ENCODE measurements around the gene NOC4L. TPM values are rescaled to one million over a fixed set of nuclear protein-coding genes. Genes with fewer than 3 reads are reported as not detected.

The NOC4L gene
- total RNA-seq, 1 experiment from 2014 or later = 29.1 TPM

DNA sequence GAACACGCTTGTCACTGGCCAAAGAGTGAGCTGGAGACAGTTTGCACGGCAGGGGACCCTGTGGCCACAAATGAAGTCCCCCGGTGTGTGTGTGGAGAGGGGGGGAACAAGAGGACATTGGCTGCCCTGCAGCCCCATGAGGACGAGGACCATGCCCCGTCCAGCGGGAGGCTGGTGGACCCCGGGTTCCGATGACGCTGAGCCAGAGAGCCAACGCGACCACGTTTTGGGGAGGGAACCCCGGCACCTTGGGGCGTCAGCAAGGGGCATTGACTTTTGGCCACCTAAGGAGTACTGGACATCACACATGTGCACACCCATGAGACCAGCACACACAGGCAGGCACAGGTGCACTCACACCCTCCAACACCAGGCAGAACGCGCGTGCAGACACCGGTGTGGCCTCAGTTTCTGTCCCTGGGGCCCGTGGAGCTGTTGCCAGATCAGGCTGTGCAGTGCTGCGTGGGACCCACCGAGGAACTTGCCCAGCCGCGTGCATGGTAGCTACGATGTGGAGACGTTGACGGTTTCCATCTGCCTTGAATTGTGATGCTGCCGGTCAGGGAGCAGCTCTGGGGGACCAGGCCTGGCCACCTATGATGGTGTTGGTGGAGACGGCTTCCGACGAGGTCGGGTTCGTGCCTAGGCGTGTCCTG lies 26.5 kb downstream of the NOC4L start:
- H3K4me3 ChIP-seq (ENCODE audit: insufficient read depth, low read depth, low read length) = no peak overlapping the region
- H3K27me3 ChIP-seq (ENCODE audit: control insufficient read depth, insufficient read depth, low read length) = peaks cover 1% of the 10 kb centered on the region; the same call in 1 of the 2 replicates
- no peaks in the 10 kb centered on the region for H3K36me3 ChIP-seq (replicated peaks; ENCODE audit: control insufficient read depth, insufficient read depth, low read length)
- no peak for DNase-seq

DNA sequence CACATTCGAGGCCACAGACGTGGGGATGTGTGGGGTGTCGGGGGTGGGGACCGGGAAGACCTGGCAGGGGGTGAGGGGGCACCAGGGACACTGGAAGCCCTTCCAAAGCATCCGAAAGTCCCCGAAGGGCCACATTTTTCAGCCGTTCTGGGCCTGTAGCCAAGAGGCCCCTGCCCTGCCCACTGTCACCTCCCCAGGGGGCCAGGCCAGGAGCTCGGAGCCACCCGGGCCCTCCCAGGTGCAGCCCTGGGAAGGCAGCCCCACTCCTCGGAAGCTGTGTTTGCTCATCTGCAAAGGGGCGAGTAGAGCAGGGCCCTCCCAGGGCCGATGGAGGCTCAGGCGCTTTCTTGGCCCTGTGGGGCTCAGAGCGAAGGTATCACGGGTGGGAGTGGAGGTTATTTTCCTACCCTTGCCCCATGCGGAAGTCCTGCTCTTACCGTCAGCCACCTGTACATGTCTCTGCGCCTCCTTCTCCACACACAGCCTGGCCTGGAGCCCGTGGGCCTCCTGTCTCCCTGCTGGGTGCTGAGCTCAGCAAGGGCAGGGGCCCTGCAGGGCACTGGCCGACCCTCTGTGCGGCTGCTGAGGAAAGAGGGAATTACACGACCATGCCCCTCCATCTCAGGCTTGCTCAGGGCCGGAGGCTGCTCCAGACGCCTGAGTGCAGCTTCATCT lies 27.2 kb downstream of the NOC4L start:
- H3K4me3 ChIP-seq (ENCODE audit: insufficient read depth, low read depth, low read length) = no peak overlapping the region
- H3K27me3 ChIP-seq (ENCODE audit: control insufficient read depth, insufficient read depth, low read length) = peaks cover 1% of the 10 kb centered on the region; the same call in 1 of the 2 replicates
- no peak for DNase-seq
- H3K36me3 ChIP-seq (replicated peaks; ENCODE audit: control insufficient read depth, insufficient read depth, low read length) = no peaks in the 10 kb centered on the region

DNA sequence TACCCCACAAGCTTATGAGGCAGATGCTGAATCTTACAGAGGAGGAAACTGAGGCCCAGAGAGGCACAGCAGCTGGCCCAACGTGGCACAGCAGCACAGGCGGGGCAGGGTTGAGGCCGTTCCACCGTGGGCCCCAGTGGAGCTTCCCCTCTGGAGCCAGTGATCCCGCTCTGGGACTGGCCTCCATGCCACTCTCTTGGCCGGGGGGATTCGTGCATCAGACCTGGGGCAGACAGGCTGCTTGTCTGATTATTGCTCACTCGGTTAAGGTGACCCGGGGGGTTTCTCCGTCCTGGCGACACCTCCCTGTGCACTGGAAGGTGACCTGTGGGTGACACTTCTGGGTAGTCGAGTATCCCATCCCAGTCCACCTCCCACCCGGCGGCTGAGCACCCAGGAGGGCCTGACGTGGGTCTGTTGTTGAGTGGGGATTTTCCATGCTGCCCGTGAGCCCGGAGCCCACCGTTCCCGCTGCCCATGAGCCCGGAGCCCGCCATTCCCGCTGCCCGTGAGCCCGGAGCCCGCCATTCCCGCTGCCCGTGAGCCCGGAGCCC lies 27.8 kb downstream of the NOC4L start:
- no peaks in the 10 kb centered on the region for H3K36me3 ChIP-seq (replicated peaks; ENCODE audit: control insufficient read depth, insufficient read depth, low read length)
- H3K27me3 ChIP-seq (ENCODE audit: control insufficient read depth, insufficient read depth, low read length) = peaks cover 1% of the 10 kb centered on the region; the same call in 1 of the 2 replicates
- H3K4me3 ChIP-seq (ENCODE audit: insufficient read depth, low read depth, low read length) = no peak overlapping the region
- no peak for DNase-seq

DNA sequence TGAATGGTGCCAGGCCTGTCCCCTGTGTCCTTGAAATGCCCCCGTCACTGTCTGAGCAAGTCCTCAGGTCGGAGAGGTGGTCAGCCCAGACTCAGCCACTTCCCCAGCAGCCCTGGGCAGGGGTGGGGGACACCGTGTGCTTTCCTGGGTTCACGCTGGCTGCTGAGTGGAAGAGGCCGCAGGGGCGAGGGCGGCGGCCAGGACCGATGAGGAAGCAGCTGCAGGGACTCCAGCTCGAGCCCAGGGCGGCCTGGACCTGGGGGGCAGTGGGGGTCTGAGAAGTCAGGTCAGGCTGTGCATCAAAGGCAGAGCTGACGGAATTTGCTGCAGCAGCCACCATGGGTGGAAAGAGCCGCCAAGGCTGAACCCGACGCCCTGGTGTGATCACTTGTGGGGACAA lies 28.4 kb downstream of the NOC4L start:
- no peak overlapping the region for H3K4me3 ChIP-seq (ENCODE audit: insufficient read depth, low read depth, low read length)
- no peak for DNase-seq
- peaks cover 1% of the 10 kb centered on the region; the same call in 1 of the 2 replicates for H3K27me3 ChIP-seq (ENCODE audit: control insufficient read depth, insufficient read depth, low read length)

DNA sequence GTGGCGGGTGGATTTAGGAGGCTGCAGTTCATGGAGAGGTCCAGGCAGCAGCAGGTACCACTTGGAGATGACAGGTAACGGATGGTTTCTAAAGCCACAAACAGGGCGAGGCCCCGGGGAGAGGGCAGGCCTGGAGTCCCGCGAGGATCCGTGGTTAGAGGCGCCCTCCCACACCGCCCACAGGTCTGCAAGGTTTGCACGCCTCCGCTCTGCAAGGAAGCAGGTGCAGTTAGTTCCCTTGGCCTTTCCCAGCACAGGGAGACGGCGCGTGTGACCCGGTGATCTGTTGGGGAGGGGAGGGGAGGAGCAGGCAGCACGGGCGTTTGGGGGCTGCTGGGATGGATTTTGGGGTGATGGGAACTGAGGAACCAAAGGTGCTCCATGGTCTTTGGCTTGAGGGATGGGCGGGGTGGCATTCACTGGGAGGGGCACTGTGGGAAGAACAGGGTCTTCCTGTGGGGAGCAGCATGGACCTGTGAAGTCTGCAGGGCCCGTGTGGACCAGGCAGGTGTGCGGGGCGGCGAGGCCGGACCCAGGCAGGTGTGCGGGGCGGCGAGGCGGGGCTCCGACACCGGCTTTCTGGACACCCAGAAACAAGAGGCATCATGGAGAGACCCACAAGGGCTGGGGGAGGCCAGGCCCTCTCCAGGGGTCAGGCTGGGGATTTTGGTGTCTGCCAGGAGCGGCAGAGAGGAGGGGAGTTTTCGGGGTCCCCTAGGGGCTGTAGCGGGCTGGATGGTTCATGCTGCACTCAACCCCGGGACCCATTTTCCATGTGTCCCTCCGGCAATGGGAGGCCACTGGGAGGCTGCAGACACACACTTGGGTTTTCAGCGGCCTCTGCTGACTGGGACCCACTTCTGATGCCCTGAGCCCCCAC lies 29.1 kb downstream of the NOC4L start:
- Histone ChIP-seq H3K36me3 (replicated peaks; ENCODE audit: control insufficient read depth, insufficient read depth, low read length) (no peaks in the 10 kb centered on the region), H3K4me3 (ENCODE audit: insufficient read depth, low read depth, low read length) (no peak overlapping the region), H3K27me3 (ENCODE audit: control insufficient read depth, insufficient read depth, low read length) (peaks cover 1% of the 10 kb centered on the region; the same call in 1 of the 2 replicates)
- no peak for DNase-seq

More for the DNA sequence above, 28.4 kb downstream of the NOC4L start:
- H3K36me3 ChIP-seq (replicated peaks; ENCODE audit: control insufficient read depth, insufficient read depth, low read length) = no peaks in the 10 kb centered on the region

DNA sequence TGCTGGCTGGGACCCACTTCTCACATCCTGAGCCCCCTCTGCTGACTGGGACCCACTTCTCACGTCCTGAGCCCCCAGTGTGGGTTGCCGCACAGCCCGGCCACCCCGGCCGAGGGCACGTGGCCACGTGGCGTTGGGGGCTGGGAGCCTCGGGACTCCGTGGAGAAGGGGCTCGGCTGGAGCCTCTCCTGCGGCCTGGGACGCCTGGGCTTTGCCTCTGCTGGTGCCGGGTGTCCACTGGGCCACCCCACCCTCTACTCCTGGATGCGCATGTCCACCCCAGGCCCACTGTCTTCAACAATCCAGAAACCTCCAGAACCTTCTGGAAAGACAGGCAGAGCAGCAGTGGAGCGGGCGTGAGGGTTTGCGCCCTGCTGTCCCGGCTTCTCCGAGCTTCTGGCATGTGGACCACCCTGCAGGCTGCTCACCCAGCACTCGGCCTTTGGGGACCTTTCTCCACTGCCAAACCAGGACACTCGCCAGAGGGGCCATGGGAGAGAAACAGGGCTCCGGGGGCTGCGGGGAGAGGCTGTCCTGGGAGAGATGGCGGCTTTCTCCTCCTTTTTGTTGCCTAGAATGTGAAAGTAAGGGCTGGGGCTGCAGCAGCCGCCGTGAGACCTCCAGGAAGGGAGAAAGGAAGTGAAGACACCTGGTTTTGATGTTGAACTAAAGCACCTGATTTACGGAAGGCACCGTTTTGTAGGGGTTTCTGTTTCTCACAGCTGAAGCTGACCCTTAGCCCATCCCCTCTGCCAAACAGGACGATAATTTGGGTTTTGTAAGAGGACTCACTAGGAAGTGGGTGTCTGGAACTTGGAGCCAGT lies 30.0 kb downstream of the NOC4L start:
- H3K27me3 ChIP-seq (ENCODE audit: control insufficient read depth, insufficient read depth, low read length) = peaks cover 1% of the 10 kb centered on the region; the same call in 1 of the 2 replicates
- H3K36me3 ChIP-seq (replicated peaks; ENCODE audit: control insufficient read depth, insufficient read depth, low read length) = no peaks in the 10 kb centered on the region
- no peak overlapping the region for H3K4me3 ChIP-seq (ENCODE audit: insufficient read depth, low read depth, low read length)
- no peak for DNase-seq

DNA sequence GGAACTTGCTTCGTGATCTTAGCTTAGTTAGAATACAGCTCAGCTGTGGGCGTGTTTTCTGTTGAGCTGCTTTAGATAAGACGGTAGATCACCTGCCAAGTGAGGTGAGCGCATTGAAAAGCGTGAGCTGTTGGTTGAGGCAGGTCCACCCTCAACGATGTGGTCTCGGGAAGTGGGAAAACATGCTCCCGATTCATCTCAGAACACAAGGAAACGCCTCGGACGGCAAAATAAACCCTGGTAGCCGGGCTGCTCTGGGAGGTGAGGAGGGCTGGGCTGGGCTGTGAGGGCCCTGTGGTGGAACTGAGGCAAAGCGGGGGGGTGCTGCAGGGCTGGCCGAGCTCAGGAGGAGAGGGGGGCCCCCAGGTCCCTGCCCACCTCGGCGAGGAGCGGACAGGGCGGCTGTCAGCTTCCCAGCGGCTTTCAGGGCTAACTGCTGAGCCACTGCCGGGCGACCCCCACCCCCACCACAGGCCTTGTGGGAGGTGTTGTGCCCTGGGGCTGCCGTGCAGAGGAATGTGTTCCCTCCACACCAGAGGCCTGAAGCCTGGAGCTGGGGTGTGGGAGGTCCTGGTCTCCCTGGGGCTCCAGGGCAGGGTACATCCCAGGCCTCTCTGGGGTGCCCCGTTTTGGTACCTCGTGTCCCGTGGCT lies 30.7 kb downstream of the NOC4L start:
- no peaks in the 10 kb centered on the region for H3K36me3 ChIP-seq (replicated peaks; ENCODE audit: control insufficient read depth, insufficient read depth, low read length)
- H3K27me3 ChIP-seq (ENCODE audit: control insufficient read depth, insufficient read depth, low read length) = peaks cover 1% of the 10 kb centered on the region; the same call in 1 of the 2 replicates
- DNase-seq = no peak
- no peak overlapping the region for H3K4me3 ChIP-seq (ENCODE audit: insufficient read depth, low read depth, low read length)

DNA sequence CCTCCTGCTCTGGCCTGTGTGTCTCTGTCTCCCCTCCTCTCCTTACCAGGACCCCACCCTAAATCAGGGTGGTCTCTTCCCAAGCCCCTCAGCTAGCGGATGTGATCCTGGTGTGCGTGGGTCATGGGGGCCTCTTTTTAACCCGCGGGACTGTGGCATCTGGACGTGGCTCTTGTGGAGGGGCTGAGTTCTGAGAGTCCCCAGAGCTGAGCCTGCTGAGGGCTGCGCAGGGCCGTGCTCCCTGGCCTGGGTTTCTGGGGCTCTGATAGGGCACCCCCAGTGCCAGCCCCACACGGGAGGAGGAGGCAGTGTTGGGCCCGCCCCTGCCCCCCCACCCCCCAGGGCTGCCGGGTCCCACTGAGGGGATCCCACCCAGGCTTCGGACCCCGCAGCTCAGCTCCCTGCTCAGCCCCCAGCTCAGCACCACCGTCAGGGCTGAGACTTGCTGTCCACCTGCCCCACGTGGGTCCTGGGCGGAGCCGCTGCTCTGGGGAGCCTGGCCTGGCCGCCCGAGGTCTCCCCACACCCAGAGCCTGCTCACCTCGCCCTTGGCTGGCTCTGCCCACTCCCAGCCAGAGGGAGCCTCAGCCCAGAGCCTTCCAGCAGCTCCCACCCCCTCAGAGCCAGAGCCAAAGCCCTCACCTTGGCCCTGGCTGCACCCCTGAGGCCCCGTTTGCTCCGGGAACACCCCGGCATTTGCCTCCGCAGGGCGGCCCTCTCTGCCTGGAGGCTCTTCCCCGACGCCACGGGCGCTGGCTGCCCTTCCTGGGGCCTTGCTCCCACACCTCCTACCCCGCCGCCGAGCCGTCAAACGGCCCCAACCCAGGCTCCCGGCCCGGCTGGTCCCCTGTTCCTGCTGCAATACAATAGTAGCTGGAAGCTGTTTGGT lies 31.5 kb downstream of the NOC4L start:
- Histone ChIP-seq H3K36me3 (replicated peaks; ENCODE audit: control insufficient read depth, insufficient read depth, low read length) (no peaks in the 10 kb centered on the region), H3K27me3 (ENCODE audit: control insufficient read depth, insufficient read depth, low read length) (peaks cover 1% of the 10 kb centered on the region; the same call in 1 of the 2 replicates), H3K4me3 (ENCODE audit: insufficient read depth, low read depth, low read length) (no peak overlapping the region)
- DNase-seq = no peak

DNA sequence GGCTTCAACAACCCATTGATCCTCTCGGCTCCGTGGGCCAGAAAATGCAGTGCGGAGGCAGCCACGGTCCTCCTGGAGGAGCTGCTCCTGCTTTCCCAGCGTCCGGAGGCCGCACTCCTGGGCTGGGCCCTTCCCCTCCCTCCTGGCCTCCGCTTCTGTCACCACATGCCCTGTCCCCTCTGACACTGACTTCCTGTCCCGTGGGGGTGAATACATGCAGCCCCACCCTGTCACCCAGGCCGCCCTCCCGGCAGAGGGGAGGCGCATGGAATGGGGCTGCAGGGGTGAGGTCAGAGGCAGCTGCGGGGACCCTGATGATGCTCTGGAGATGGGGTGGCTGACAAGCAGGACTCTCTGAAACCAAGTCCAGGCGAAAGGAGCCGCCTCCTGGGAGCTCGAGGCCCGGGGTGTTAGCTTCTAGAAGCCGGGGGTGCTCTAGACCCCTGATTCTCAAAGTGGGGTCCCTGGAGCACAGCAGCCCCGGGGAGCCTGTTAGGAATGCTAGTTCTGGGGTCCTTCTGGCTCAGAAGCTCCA lies 32.2 kb downstream of the NOC4L start:
- no peaks in the 10 kb centered on the region for H3K36me3 ChIP-seq (replicated peaks; ENCODE audit: control insufficient read depth, insufficient read depth, low read length)
- DNase-seq = no peak
- H3K4me3 ChIP-seq (ENCODE audit: insufficient read depth, low read depth, low read length) = no peak overlapping the region
- no peaks in the 10 kb centered on the region for H3K27me3 ChIP-seq (ENCODE audit: control insufficient read depth, insufficient read depth, low read length)

DNA sequence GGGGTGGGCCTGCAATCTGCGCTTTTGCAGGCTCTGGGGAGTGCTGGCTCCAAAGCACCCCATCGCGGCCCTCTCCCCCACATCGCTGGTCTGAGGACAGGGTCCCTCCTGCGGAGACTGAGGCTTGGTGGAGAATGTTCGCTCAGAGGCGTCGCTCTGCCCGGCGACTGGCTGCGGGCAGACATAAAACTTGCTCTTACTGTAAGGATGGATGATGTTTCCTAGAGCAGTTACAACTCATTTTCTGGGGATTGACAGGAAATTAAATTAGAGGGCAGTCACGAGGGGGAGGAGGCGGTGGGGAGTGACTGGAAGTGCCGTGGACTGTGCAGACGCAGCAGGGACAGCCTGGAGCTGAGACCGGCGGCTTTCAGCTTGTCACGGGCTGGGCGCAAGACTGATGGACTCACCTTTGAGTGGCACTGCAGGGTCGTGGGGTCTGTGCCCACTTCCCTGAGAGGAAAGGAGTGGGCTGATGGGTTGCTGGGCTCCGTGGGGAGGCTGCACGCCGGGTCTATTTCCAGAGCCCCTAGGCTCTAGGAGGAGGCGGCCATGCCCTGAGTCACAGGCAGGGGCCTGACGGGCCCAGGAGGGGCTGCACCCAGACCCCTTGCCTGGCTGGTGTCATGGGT lies 32.8 kb downstream of the NOC4L start:
- H3K36me3 ChIP-seq (replicated peaks; ENCODE audit: control insufficient read depth, insufficient read depth, low read length) = no peaks in the 10 kb centered on the region
- no peak for DNase-seq
- H3K27me3 ChIP-seq (ENCODE audit: control insufficient read depth, insufficient read depth, low read length) = no peaks in the 10 kb centered on the region
- no peak overlapping the region for H3K4me3 ChIP-seq (ENCODE audit: insufficient read depth, low read depth, low read length)

DNA sequence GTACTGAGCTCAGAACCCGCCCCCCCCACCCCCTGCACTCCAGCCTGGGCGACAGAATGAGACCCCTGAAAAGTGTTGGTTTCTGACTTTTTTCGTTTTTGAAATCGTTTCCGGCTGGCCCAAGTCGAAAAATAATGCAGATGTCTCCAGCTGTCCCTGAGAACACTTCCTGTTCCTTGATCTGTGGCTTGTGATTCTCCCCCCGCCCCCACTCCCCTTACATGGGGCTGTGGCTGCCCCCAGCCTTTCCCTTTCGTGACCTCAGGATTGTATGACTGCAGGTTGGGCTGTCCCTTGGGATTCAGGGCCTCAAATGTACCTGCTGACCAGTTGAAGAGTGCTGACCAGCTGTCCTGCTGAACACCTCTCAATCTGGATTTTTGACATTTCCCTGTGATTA lies 34.1 kb downstream of the NOC4L start:
- Histone ChIP-seq H3K27me3 (ENCODE audit: control insufficient read depth, insufficient read depth, low read length) (peaks cover 2% of the 10 kb centered on the region; the same call in 1 of the 2 replicates), H3K4me3 (ENCODE audit: insufficient read depth, low read depth, low read length) (no peak overlapping the region), H3K36me3 (replicated peaks; ENCODE audit: control insufficient read depth, insufficient read depth, low read length) (no peaks in the 10 kb centered on the region)
- no peak for DNase-seq

DNA sequence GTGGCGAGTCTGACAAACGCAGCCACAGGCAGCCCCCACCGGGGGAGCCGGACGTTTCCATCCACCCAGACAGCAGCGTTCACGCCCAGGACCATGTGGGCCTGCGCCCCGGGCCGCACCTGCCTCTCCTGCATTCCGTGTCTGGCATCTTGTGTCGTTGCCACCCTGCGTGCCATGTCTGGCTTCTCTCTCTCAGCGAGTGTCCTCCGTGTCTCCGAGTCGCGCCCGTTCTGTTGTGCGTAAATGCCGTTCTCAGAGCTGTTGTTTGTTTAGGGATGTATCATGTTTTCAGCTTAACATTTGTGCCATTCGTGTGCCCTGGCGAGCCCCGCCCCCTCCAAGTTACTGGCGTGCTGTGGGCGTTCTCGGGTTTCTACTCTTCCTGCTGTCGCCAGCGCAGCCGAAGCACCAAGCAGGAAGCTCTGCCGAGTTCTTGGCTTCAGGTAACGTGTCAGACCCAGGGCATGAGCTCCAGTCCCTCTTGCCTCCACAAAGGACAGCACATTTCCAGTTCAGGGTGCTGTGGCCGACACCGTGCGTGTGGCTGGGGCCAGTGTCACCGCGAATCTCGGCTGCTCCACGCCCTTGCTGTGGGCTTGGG lies 34.6 kb downstream of the NOC4L start:
- DNase-seq = no peak
- no peaks in the 10 kb centered on the region for H3K36me3 ChIP-seq (replicated peaks; ENCODE audit: control insufficient read depth, insufficient read depth, low read length)
- no peak overlapping the region for H3K4me3 ChIP-seq (ENCODE audit: insufficient read depth, low read depth, low read length)
- peaks cover 2% of the 10 kb centered on the region; the same call in 1 of the 2 replicates for H3K27me3 ChIP-seq (ENCODE audit: control insufficient read depth, insufficient read depth, low read length)

All from H7 (cell line).